PFSK-1 (cell line): ENCODE data around the gene JAG2. TPM values are rescaled to one million over a fixed set of nuclear protein-coding genes. Genes with fewer than 3 reads are reported as not detected.

Experiments
- FOXP2 ChIP-seq: optimal IDR thresholded peaks from 2 replicates; pipeline ENCODE3; 2011; ENCODE audit warnings: borderline replicate concordance, control low read depth, inconsistent platforms; ENCODE audit not compliant: insufficient read depth; ENCODE audit errors: extremely low read length, extremely low read depth
- POLR2AphosphoS5 ChIP-seq: IDR thresholded peaks from 2 replicates; pipeline ENCODE4 v1.6.1; 2012; ENCODE audit warnings: low read depth, mild to moderate bottlenecking, control low read depth, low read length, moderate library complexity
- SIN3A ChIP-seq: IDR thresholded peaks from 2 replicates; pipeline ENCODE4 v1.6.1; 2012; ENCODE audit warnings: mild to moderate bottlenecking, low read length, moderate library complexity, borderline replicate concordance; ENCODE audit not compliant: insufficient read depth
- TAF1 ChIP-seq: IDR thresholded peaks from 2 replicates; pipeline ENCODE4 v1.6.1; 2012; ENCODE audit warnings: low read length, control low read depth, borderline replicate concordance; ENCODE audit not compliant: insufficient read depth
- polyA plus RNA-seq: library from polyadenylated mRNA; unstranded; fragments of >200 nt; gene quantifications from one replicate; pipeline ENCODE4 v1.2.1, GENCODE V29; 2012; ENCODE audit warnings: low read depth, missing spikeins; ENCODE audit not compliant: insufficient read length
- TF ChIP-seq, protein P1 (sequence below), 2 experiments: IDR thresholded peaks; 2 replicates each; pipeline versions ENCODE4 v1.6.1 to v1.8.0; 2011 to 2012; ENCODE audit warnings: low read depth in 2 of 2, low read length in 2 of 2, control low read depth in 1 of 2, inconsistent platforms in 1 of 2, mild to moderate bottlenecking in 1 of 2, moderate library complexity in 1 of 2; ENCODE audit not compliant: insufficient read depth in 1 of 2

Gene JAG2
- polyA plus RNA-seq, result 46.9 TPM

DNA sequence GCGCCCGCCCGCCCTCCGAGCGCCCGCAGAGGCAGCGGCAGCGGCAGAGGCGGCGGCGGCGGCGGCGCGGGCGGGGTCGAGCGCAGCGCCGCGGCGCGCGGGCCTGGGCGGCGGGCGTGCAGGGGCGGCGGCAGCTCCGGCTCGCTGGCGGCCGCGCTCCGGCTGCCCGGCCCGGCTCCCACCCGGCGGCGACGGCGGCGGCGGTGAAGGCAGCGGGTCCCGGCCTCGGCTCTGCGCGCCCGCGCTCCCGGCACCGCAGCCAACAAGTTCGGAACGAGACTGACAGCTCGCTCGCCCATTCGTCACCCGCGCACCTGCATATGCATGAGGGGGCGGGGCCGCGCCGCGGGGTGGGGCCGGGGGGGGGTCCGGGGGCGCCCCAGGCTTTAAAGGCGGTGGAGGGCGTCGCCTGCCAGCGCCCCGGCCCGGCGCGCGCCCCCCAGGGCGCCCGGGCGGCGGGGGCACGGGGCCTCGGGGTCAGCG lies at the start of gene JAG2:
JAG2 (minus strand) TSS at position 281 of the 483 bp plus-strand sequence. CDS start 356 bp downstream, outside the sequence.
- no peak for TF ChIP-seq SIN3A
- no peak for TF ChIP-seq TAF1
- no peak for TF ChIP-seq FOXP2
- TF ChIP-seq POLR2AphosphoS5, result no peak
- TF ChIP-seq, protein P1, sequence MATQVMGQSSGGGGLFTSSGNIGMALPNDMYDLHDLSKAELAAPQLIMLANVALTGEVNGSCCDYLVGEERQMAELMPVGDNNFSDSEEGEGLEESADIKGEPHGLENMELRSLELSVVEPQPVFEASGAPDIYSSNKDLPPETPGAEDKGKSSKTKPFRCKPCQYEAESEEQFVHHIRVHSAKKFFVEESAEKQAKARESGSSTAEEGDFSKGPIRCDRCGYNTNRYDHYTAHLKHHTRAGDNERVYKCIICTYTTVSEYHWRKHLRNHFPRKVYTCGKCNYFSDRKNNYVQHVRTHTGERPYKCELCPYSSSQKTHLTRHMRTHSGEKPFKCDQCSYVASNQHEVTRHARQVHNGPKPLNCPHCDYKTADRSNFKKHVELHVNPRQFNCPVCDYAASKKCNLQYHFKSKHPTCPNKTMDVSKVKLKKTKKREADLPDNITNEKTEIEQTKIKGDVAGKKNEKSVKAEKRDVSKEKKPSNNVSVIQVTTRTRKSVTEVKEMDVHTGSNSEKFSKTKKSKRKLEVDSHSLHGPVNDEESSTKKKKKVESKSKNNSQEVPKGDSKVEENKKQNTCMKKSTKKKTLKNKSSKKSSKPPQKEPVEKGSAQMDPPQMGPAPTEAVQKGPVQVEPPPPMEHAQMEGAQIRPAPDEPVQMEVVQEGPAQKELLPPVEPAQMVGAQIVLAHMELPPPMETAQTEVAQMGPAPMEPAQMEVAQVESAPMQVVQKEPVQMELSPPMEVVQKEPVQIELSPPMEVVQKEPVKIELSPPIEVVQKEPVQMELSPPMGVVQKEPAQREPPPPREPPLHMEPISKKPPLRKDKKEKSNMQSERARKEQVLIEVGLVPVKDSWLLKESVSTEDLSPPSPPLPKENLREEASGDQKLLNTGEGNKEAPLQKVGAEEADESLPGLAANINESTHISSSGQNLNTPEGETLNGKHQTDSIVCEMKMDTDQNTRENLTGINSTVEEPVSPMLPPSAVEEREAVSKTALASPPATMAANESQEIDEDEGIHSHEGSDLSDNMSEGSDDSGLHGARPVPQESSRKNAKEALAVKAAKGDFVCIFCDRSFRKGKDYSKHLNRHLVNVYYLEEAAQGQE (IDR thresholded peaks at IDR 0.05; ENCODE audit: insufficient read depth in 1 of 2, low read depth in 2 of 2, low read length in 2 of 2), result no peak

DNA sequence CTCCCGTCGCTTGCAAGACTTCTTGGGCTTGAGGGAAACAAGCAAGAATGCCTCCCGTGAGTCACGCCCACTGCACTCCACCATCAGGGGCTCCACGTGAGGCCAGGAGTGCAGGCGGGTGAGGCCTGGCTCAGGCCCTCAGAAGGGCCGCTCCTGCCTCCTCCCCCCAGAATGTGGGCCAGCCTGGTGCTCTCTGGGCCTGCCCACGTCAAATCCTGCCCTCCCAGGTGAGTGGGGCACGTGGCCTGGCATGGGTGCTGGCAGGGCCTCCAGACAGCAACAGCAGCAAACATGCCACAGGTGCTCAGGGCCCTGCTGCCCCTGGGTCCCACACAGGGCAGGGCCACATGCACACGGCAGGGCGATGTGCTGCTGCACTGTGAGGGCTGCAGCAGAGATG lies 49.2 kb upstream of the JAG2 start:
- no peak for TF ChIP-seq SIN3A
- no peak for TF ChIP-seq TAF1
- no peak for TF ChIP-seq FOXP2
- TF ChIP-seq, protein P1 (IDR thresholded peaks at IDR 0.05; ENCODE audit: insufficient read depth in 1 of 2, low read depth in 2 of 2, low read length in 2 of 2), result no peak

DNA sequence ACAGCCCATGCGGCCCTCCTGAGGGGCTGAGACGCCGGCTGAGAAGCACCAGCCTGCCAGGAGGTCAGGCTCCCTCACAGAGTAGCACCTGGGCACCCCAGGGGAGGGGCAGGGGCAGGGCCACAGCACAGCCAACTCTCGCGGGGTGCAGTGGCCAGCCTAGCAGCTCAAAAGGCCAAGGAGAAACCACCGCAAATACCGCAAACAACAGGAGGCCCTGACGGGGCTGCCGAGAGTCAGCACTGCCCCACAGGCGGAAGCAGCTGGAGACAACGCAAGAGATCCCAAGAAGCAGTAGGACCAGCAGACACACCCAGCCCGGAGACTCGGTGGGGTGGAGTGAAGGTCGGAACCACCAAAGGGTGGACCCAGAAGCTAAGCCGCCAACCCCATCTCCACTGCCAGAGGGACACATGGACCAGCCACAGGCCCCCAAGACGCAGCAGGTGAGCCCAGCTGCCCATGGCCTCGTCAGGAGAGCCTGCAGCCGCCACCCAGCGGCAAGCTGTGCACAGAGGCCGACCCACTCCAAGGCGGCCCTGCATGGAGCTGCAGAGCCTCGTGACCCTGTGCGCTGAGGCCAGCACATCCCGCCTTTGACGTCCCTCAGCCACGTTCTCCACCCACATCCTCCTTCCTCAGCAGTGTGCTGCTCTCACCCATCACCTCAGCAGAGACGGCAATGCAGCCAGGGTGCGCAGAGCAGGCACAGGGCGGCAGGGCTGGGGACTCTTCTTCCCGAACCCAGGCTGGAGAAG lies 48.1 kb upstream of the JAG2 start:
- TF ChIP-seq POLR2AphosphoS5 (no peak), TAF1 (no peak), FOXP2 (no peak), SIN3A (no peak)
- TF ChIP-seq, protein P1 (IDR thresholded peaks at IDR 0.05; ENCODE audit: insufficient read depth in 1 of 2, low read depth in 2 of 2, low read length in 2 of 2), result no peak

DNA sequence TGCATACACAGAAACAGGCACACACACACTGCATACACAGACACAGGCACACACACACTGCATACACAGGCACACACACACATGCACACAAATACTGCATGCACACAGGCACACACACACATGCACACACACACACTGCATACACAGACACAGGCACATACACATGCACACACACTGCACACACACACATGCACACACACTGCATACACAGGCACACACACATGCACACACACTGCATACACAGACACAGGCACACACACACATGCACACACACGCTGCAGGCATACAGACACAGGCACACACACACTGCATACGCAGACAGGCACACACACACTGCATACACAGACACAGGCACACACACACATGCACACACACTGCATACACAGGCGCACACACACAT lies 47.0 kb upstream of the JAG2 start:
- no peak for TF ChIP-seq TAF1
- no peak for TF ChIP-seq FOXP2
- no peak for TF ChIP-seq SIN3A
- no peak for TF ChIP-seq POLR2AphosphoS5
- TF ChIP-seq, protein P1 (IDR thresholded peaks at IDR 0.05; ENCODE audit: insufficient read depth in 1 of 2, low read depth in 2 of 2, low read length in 2 of 2), result no peak
